Activated naive CD8-positive, alpha-beta T cell treated with anti-CD3 and anti-CD28 coated beads for 36 hours (primary cell): ENCODE measurements around the gene BCL11B. TPM values are rescaled to one million over a fixed set of nuclear protein-coding genes. Genes with fewer than 3 reads are reported as not detected.

Source experiments
- DNase-seq: peaks from one replicate; pipeline ENCODE4 v3.0.0; 2021
- H3K27ac Mint-ChIP-seq: one replicate; pipeline ENCODE4 v1.8.0; 2022; ENCODE audit warnings: mild to moderate bottlenecking, moderate library complexity, mixed read lengths
- H3K27me3 Mint-ChIP-seq: one replicate; pipeline ENCODE4 v1.8.0; 2022; ENCODE audit warnings: mild to moderate bottlenecking, mixed read lengths
- H3K36me3 Mint-ChIP-seq: one replicate; pipeline ENCODE4 v1.8.0; 2021; ENCODE audit warnings: mild to moderate bottlenecking, mixed read lengths
- H3K4me1 Mint-ChIP-seq: one replicate; pipeline ENCODE4 v1.8.0; 2021; ENCODE audit warnings: mixed read lengths
- H3K4me3 Mint-ChIP-seq: one replicate; pipeline ENCODE4 v1.8.0; 2022; ENCODE audit warnings: mild to moderate bottlenecking, moderate library complexity, mixed read lengths
- H3K9me3 Mint-ChIP-seq: one replicate; pipeline ENCODE4 v1.8.0; 2022; ENCODE audit warnings: mixed read lengths
- total RNA-seq, 2 experiments: library from RNA; stranded (reverse); gene quantifications; one replicate each; pipeline ENCODE4 v1.2.3, GENCODE V29; 2021

Gene BCL11B
- total RNA-seq, 2 experiments from 2014 or later, result 38.9 to 40.3 TPM

GRCh38 chr14:99181804-99182520, 90.0 kb downstream of the BCL11B start:
- peak overlapping the region; percentile 95 for H3K27ac Mint-ChIP-seq
- peaks cover 55% of the 10 kb centered on the region for H3K36me3 Mint-ChIP-seq
- H3K9me3 Mint-ChIP-seq, result no peaks in the 10 kb centered on the region
- peak overlapping the region; percentile 46 for H3K4me3 Mint-ChIP-seq
- DNase-seq, result no peak
- peaks cover 93% of the 10 kb centered on the region for H3K4me1 Mint-ChIP-seq
- no peaks in the 10 kb centered on the region for H3K27me3 Mint-ChIP-seq

- Mint-ChIP-seq H3K27me3 (no peaks in the 10 kb centered on the region), H3K4me1 (peaks cover 86% of the 10 kb centered on the region), H3K9me3 (no peaks in the 10 kb centered on the region), H3K36me3 (peaks cover 60% of the 10 kb centered on the region), H3K27ac (peak overlapping the region; percentile 95), H3K4me3 (peak overlapping the region; percentile 47)
- no peak for DNase-seq
Measured at GRCh38 chr14:99181241-99181640, 90.8 kb downstream of the BCL11B start.

DNA sequence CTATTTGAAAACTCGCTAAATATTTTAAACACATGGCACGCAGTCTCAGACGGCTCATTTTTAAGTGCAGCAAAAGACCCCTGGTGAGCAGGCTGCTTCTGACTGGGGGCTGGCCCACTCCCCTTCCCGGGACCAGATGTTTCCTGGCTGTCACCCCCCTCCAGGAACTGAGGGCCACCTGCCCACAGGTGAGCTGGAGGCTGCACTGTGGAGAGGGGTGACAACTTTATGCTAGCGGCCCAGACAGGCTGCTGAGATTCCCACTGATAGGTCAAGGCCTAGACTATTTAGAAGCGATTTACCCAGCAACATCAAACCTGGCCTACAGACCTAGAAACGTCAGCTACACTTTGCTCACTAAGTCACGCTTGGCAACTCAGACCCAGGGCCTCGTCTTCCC, 92.1 kb downstream of the BCL11B start:
- Mint-ChIP-seq H3K9me3 (no peaks in the 10 kb centered on the region), H3K4me1 (peaks cover 75% of the 10 kb centered on the region), H3K4me3 (peak overlapping the region; percentile 47), H3K27me3 (no peaks in the 10 kb centered on the region), H3K27ac (peak overlapping the region; percentile 95), H3K36me3 (peaks cover 64% of the 10 kb centered on the region)
- DNase-seq, result no peak

DNA sequence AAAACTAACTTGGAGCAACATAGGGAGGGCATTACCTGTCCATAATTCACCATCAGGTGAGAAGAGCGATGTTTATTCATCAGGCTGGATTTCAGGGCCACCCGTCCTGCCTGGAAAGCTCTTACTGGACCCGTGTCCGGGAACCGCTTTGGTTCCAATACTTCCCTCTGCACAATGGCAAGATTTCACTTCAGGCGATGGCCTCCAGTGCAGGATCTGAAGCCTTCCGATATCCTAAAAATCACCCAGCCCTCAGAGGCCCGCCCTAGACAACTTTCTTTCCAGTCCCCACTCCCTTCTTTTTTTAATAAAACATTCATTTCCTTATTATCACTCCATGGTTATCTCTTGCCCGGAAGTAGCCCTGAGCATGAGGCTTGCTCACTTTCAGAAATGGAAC, 92.5 kb downstream of the BCL11B start:
- H3K4me1 Mint-ChIP-seq, result peaks cover 71% of the 10 kb centered on the region
- no peak for DNase-seq
- H3K27ac Mint-ChIP-seq, result peak overlapping the region; percentile 95
- peaks cover 61% of the 10 kb centered on the region for H3K36me3 Mint-ChIP-seq
- peak overlapping the region; percentile 27 for H3K4me3 Mint-ChIP-seq
- no peaks in the 10 kb centered on the region for H3K27me3 Mint-ChIP-seq
- H3K9me3 Mint-ChIP-seq, result no peaks in the 10 kb centered on the region

- Mint-ChIP-seq H3K36me3 (peaks cover 61% of the 10 kb centered on the region), H3K27me3 (no peaks in the 10 kb centered on the region), H3K27ac (peak overlapping the region; percentile 95), H3K9me3 (no peaks in the 10 kb centered on the region), H3K4me1 (peaks cover 57% of the 10 kb centered on the region), H3K4me3 (peak overlapping the region; percentile 67)
- no peak for DNase-seq
Measured at GRCh38 chr14:99177886-99178835, 93.8 kb downstream of the BCL11B start.

- Mint-ChIP-seq H3K4me1 (peaks cover 55% of the 10 kb centered on the region), H3K36me3 (peaks cover 59% of the 10 kb centered on the region), H3K27ac (peak overlapping the region; percentile 95), H3K4me3 (no peak overlapping the region), H3K9me3 (no peaks in the 10 kb centered on the region), H3K27me3 (no peaks in the 10 kb centered on the region)
- DNase-seq, result no peak
Measured at GRCh38 chr14:99177046-99177655, 94.8 kb downstream of the BCL11B start.

- H3K36me3 Mint-ChIP-seq, result peaks cover 57% of the 10 kb centered on the region
- H3K27me3 Mint-ChIP-seq, result no peaks in the 10 kb centered on the region
- peaks cover 50% of the 10 kb centered on the region for H3K4me1 Mint-ChIP-seq
- no peak overlapping the region for H3K4me3 Mint-ChIP-seq
- no peaks in the 10 kb centered on the region for H3K9me3 Mint-ChIP-seq
- H3K27ac Mint-ChIP-seq, result peak overlapping the region; percentile 95
- DNase-seq, result no peak
Measured at GRCh38 chr14:99176156-99176945, 95.6 kb downstream of the BCL11B start.

DNA sequence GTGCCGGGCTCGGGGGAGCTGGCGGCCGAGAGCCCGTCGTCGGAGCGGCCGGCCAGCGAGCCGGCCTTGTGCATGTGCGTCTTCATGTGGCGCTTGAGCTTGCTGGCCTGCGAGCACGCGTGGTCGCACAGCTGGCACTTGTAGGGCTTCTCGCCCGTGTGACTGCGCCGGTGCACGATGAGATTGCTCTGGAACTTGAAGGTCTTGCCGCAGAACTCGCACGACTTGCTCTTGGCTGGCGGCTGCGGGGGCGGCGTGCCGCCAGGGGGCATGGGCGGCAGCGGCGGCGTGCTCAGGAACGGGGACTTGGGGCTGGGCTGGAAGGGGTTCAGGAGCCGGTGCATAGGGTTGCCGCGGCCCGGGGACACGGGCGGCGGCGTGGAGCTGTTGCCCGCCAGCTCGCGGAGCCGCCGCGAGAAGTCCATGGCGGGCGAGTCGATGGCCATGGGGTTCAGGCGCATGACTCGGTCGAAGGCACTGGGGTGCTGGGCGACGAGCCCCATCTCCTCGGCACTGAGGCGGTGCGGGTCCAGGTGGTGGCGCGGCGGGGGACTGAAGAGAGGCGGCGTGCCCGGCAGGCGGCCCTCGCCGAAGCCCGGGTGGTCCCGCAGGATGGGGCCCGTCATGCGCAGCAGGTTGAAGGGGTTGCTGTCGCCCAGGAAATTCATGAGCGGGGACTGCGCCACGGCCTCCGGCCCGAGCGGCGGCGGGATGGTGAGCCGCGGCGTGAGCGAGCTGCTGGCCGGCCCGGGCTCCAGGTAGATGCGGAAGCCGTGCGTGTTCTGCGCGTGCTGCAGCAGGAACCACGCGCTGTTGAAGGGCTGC, 96.5 kb downstream of the BCL11B start:
- no peak overlapping the region for H3K27ac Mint-ChIP-seq
- H3K4me1 Mint-ChIP-seq, result peaks cover 46% of the 10 kb centered on the region
- H3K36me3 Mint-ChIP-seq, result peaks cover 62% of the 10 kb centered on the region
- no peak for DNase-seq
- H3K4me3 Mint-ChIP-seq, result no peak overlapping the region
- H3K9me3 Mint-ChIP-seq, result no peaks in the 10 kb centered on the region
- H3K27me3 Mint-ChIP-seq, result no peaks in the 10 kb centered on the region

DNA sequence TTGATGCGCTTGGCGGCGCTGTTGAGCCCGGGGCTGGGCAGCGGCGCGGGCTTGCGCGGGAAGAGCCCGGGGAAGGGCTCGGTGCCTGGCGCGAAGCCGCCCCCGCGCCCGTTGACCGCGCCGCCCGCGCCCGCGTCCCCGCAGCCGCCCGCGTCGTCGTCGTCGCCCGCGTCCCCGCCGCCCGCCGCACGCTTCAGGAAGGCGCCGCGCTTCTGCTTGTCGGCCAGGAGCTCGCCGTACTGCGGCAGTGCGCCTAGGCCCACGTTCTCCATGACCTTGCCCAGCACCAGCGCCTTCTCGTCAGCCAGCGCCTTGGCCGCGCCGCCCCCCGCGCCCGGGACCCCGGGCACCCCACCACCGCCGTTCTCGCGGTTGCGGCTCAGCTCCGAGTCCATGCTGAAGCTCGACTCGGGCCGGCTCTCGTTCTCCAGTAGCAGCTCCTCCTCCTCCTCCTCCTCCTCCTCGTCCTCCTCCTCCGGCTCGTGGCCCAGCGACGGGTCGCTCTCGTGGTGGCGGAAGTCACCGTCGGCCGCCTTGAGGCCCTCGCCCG, 97.2 kb downstream of the BCL11B start:
- no peak overlapping the region for H3K27ac Mint-ChIP-seq
- no peaks in the 10 kb centered on the region for H3K27me3 Mint-ChIP-seq
- peaks cover 40% of the 10 kb centered on the region for H3K4me1 Mint-ChIP-seq
- H3K36me3 Mint-ChIP-seq, result peaks cover 60% of the 10 kb centered on the region
- no peak overlapping the region for H3K4me3 Mint-ChIP-seq
- no peaks in the 10 kb centered on the region for H3K9me3 Mint-ChIP-seq
- DNase-seq, result no peak

GRCh38 chr14:99174081-99174769, 97.8 kb downstream of the BCL11B start:
- DNase-seq, result no peak
- H3K27ac Mint-ChIP-seq, result no peak overlapping the region
- H3K4me1 Mint-ChIP-seq, result peaks cover 35% of the 10 kb centered on the region
- H3K4me3 Mint-ChIP-seq, result no peak overlapping the region
- no peaks in the 10 kb centered on the region for H3K27me3 Mint-ChIP-seq
- H3K36me3 Mint-ChIP-seq, result peaks cover 60% of the 10 kb centered on the region
- no peaks in the 10 kb centered on the region for H3K9me3 Mint-ChIP-seq

DNA sequence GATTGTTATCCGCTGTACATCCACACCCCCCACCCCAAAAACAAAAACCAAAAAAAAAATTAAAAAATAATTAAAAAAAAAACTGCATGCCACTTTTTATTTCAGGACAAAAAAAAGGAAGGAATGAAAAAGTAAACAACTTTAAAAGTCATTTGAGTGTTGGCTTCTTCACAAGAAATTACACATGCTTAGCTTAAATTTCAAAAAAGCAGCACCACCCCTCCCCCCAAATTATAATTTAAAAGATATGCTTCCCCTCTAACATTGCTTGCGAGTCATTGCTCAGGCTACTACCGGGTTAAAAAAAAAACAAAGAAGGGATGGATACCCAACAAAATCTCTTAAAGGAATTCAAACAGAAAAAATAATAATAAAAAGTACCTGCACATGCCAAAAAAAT, 98.5 kb downstream of the BCL11B start:
- Mint-ChIP-seq H3K4me3 (no peak overlapping the region), H3K9me3 (no peaks in the 10 kb centered on the region), H3K27me3 (no peaks in the 10 kb centered on the region), H3K27ac (no peak overlapping the region), H3K36me3 (peaks cover 56% of the 10 kb centered on the region), H3K4me1 (peaks cover 28% of the 10 kb centered on the region)
- DNase-seq, result no peak

- DNase-seq, result no peak
- Mint-ChIP-seq H3K9me3 (no peaks in the 10 kb centered on the region), H3K27ac (peak overlapping the region; percentile 48), H3K36me3 (peaks cover 60% of the 10 kb centered on the region), H3K27me3 (no peaks in the 10 kb centered on the region), H3K4me1 (peaks cover 24% of the 10 kb centered on the region), H3K4me3 (no peak overlapping the region)
Measured at GRCh38 chr14:99173086-99173485, 98.9 kb downstream of the BCL11B start.

DNA sequence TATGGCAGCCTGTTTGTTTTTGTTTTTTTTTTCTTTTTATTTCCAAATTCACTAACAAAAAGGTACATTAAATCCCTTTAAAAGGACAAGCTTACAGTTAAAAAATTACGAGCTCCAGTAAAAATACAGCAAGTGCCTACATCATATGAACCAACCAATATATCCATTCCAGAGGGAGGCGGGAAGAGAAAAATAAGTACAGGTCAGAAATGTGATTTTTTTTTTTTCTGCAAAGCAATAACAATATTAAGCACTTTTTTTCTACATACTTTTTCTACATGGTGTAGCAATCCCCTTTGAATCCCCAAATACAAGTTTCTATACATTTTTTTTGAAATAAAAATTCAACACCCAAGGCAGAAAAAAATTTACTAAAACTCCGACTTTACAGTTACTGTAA, 100.6 kb downstream of the BCL11B start:
- peaks cover 8% of the 10 kb centered on the region for H3K9me3 Mint-ChIP-seq
- H3K27me3 Mint-ChIP-seq, result no peaks in the 10 kb centered on the region
- H3K27ac Mint-ChIP-seq, result no peak overlapping the region
- H3K4me1 Mint-ChIP-seq, result peaks cover 20% of the 10 kb centered on the region
- no peak for DNase-seq
- peaks cover 53% of the 10 kb centered on the region for H3K36me3 Mint-ChIP-seq
- H3K4me3 Mint-ChIP-seq, result no peak overlapping the region
